A549 (cell line): ENCODE measurements around the gene NEK11. TPM values are rescaled to one million over a fixed set of nuclear protein-coding genes. Genes with fewer than 3 reads are reported as not detected.

Source experiments
- ATAC-seq, 2 experiments: fragments of 200-7000 bp in 1 of 2; fragments of >200 bp in 1 of 2; cut with Nextera tagmentation in 1 of 2; cut with Tn5 transposase in 1 of 2; 3 replicates each; pipeline versions ENCODE4 v1.8.0 to v1.9.1; 2018 to 2020; ENCODE audit warnings: mild to moderate bottlenecking in 1 of 2, moderate library complexity in 1 of 2
- CTCF ChIA-PET: fragments of 300-600 bp; sonication (Branson Sonifier 250); formaldehyde crosslinking; extraction: SDS; loops from one replicate; lab custom pipeline; 2021; ENCODE audit warnings: antibody characterized with exemption, inconsistent platforms; lab: Yijun Ruan, JAX
- POLR2A ChIA-PET: fragments of 350-600 bp; formaldehyde crosslinking; extraction: SDS; loops from one replicate; lab custom pipeline; 2021; ENCODE audit warnings: antibody characterized with exemption, inconsistent platforms; lab: Yijun Ruan, JAX
- DNase-seq, 2 experiments: peaks; one replicate each; pipeline versions ENCODE4 v3.0.0 to v3.0.0-alpha.2; 2011 to 2016; ENCODE audit warnings: low read depth in 1 of 2, low spot score in 1 of 2
- FAIRE-seq: peaks from 2 replicates; lab custom pipeline; 2011; peaks lifted over from hg19 to GRCh38; lab: Jason Lieb, UNC
- H3K27ac ChIP-seq, 2 experiments: fragments of >200 bp; sonication (Bioruptor Twin); formaldehyde crosslinking; 3 replicates each; pipeline ENCODE4 v1.5.1; 2016 to 2017
- H3K4me1 ChIP-seq: fragments of >200 bp; sonication (Bioruptor Twin); formaldehyde crosslinking; 3 replicates; pipeline ENCODE4 v1.6.1; 2016
- H3K4me2 ChIP-seq: fragments of >200 bp; sonication (Bioruptor Twin); formaldehyde crosslinking; 3 replicates; pipeline ENCODE4 v1.6.1; 2016
- H3K4me3 ChIP-seq: fragments of >200 bp; sonication (Bioruptor Twin); formaldehyde crosslinking; 3 replicates; pipeline ENCODE4 v1.5.1; 2016
- H3K9me3 ChIP-seq: fragments of >200 bp; sonication (Bioruptor Twin); formaldehyde crosslinking; 3 replicates; pipeline ENCODE4 v1.6.1; 2016
- ATOH8 ChIP-seq: fragments of 250-450 bp; sonication (Bioruptor Pico); IDR thresholded peaks from 2 replicates; pipeline ENCODE4 v1.5.0; 2020; ENCODE audit warnings: low read depth, mild to moderate bottlenecking, moderate library complexity
- BCL3 ChIP-seq: fragments of >200 bp; sonication (Bioruptor Twin); formaldehyde crosslinking; IDR thresholded peaks from 3 replicates; pipeline ENCODE4 v1.6.1; 2016
- BHLHE40 ChIP-seq: IDR thresholded peaks from 2 replicates; pipeline ENCODE4 v1.6.1; 2012; ENCODE audit warnings: low read depth, low read length, inconsistent platforms
- CBX2 ChIP-seq: fragments of 200-600 bp; sonication (generic); IDR thresholded peaks from 2 replicates; pipeline ENCODE4 v1.6.1; 2016; ENCODE audit warnings: low read depth, mild to moderate bottlenecking, borderline replicate concordance
- CEBPB ChIP-seq, 2 experiments: fragments of >200 bp in 1 of 2; sonication (Bioruptor Twin) in 1 of 2; formaldehyde crosslinking in 1 of 2; IDR thresholded peaks; 2 replicates each; pipeline ENCODE4 v1.6.1; 2012 to 2016
- CTCF ChIP-seq: fragments of >200 bp; sonication (Bioruptor Twin); formaldehyde crosslinking; IDR thresholded peaks from 3 replicates; pipeline ENCODE4 v1.5.1; 2016
- ELK1 ChIP-seq: fragments of 150-350 bp; IDR thresholded peaks from 2 replicates; pipeline ENCODE4 v1.6.1; 2014; ENCODE audit warnings: low read depth, mild to moderate bottlenecking, low read length
- FOXS1 ChIP-seq: fragments of 250-450 bp; sonication (Bioruptor Pico); IDR thresholded peaks from 2 replicates; pipeline ENCODE4 v1.5.0; 2020; ENCODE audit warnings: mild to moderate bottlenecking, moderate library complexity
- HEYL ChIP-seq: fragments of 250-450 bp; sonication (Bioruptor Pico); IDR thresholded peaks from 2 replicates; pipeline ENCODE4 v1.8.0; 2021; ENCODE audit warnings: mild to moderate bottlenecking, moderate library complexity
- JUNB ChIP-seq: fragments of >200 bp; sonication (Bioruptor Twin); formaldehyde crosslinking; IDR thresholded peaks from 2 replicates; pipeline ENCODE4 v1.6.1; 2016
- KDM5A ChIP-seq: fragments of 200-600 bp; sonication (generic); IDR thresholded peaks from 2 replicates; pipeline ENCODE4 v1.6.1; 2016; ENCODE audit warnings: antibody characterized with exemption, mild to moderate bottlenecking
- MAFK ChIP-seq: fragments of 450-650 bp; IDR thresholded peaks from 2 replicates; pipeline ENCODE4 v1.6.1; 2014; ENCODE audit not compliant: partially characterized antibody
- MAZ ChIP-seq: fragments of 150-350 bp; IDR thresholded peaks from 2 replicates; pipeline ENCODE4 v1.6.1; 2014; ENCODE audit warnings: antibody characterized with exemption, low read depth, low read length, borderline replicate concordance
- MYC ChIP-seq: IDR thresholded peaks from 2 replicates; pipeline ENCODE4 v1.6.1; 2012; ENCODE audit warnings: mild to moderate bottlenecking, inconsistent platforms, low read length, improper control_type of control experiment, borderline replicate concordance
- NPAS2 ChIP-seq: fragments of 250-450 bp; sonication (Bioruptor Pico); IDR thresholded peaks from 2 replicates; pipeline ENCODE4 v1.8.0; 2022; ENCODE audit warnings: mild to moderate bottlenecking, moderate library complexity, borderline replicate concordance
- NR3C1 ChIP-seq: fragments of >200 bp; sonication (Bioruptor Twin); formaldehyde crosslinking; IDR thresholded peaks from 3 replicates; pipeline ENCODE4 v1.6.1; 2017
- PHF8 ChIP-seq: fragments of 200-600 bp; sonication (generic); IDR thresholded peaks from 2 replicates; pipeline ENCODE4 v1.6.1; 2016; ENCODE audit warnings: low read depth, mild to moderate bottlenecking, antibody characterized with exemption, moderate library complexity, borderline replicate concordance
- POLR2AphosphoS2 ChIP-seq: conservative IDR thresholded peaks from 2 replicates; pipeline ENCODE4 v1.6.1; 2012; ENCODE audit warnings: low read length, improper control_type of control experiment, inconsistent platforms
- RARB ChIP-seq: fragments of 250-450 bp; sonication (Bioruptor Pico); IDR thresholded peaks from 2 replicates; pipeline ENCODE4 v1.8.0; 2021; ENCODE audit warnings: mild to moderate bottlenecking, moderate library complexity
- RNF2 ChIP-seq: fragments of 200-600 bp; sonication (generic); IDR thresholded peaks from 2 replicates; pipeline ENCODE4 v1.6.1; 2016; ENCODE audit warnings: low read depth, mild to moderate bottlenecking, antibody characterized with exemption, moderate library complexity, borderline replicate concordance
- SMC3 ChIP-seq: fragments of >200 bp; sonication (Bioruptor Twin); formaldehyde crosslinking; IDR thresholded peaks from 3 replicates; pipeline ENCODE4 v1.6.1; 2018; ENCODE audit warnings: inconsistent platforms
- ZC3H11A ChIP-seq: fragments of 450-650 bp; IDR thresholded peaks from 2 replicates; pipeline ENCODE4 v1.6.1; 2014; ENCODE audit warnings: antibody characterized with exemption, mild to moderate bottlenecking
- WGBS: methylation state at CpG from one replicate; pipeline ENCODE4 v1.1.6; 2017; ENCODE audit errors: missing lambda C conversion rate; 5-methylcytosine and 5-hydroxymethylcytosine counted together
- polyA plus RNA-seq, 4 experiments: library from polyadenylated mRNA; depleted of rRNA in 3 of 4; stranded (reverse); fragments of >200 nt; fragmentation: RNase III in 1 of 4; extraction: RNeasy Plus Mini Kit Qiagen cat#74134 plus additional on column Dnase treatment in 1 of 4; gene quantifications; 2 replicates in 3 of 4; 3 replicates in 1 of 4; pipeline ENCODE4 v1.2.3, GENCODE V29; 2011 to 2017

The NEK11 gene
- polyA plus RNA-seq, 2 of the 4 experiments (the other 2 are of a cell fraction), result 5.8 to 8.9 TPM

GRCh38 chr3:130981469-130981868, 45.2 kb upstream of the NEK11 start:
- CTCF ChIA-PET, result no interaction called here
- Histone ChIP-seq H3K4me3 (no peak overlapping the region), H3K4me2 (no peak overlapping the region), H3K27ac (no peak overlapping the region), H3K9me3 (no peaks in the 10 kb centered on the region), H3K4me1 (no peaks in the 10 kb centered on the region)
- WGBS, result 74% methylated on average over 2 of the region's 2 CpGs
- TF ChIP-seq NPAS2 (CRISPR knock-in tag) (no peak), SMC3 (no peak)
- POLR2A ChIA-PET, result no interaction called here
- FAIRE-seq (no peak), DNase-seq (no peak), ATAC-seq (no peak)

- Histone ChIP-seq H3K4me2 (no peak overlapping the region), H3K4me1 (no peaks in the 10 kb centered on the region), H3K4me3 (no peak overlapping the region), H3K27ac (no peak overlapping the region)
- ChIA-PET POLR2A (no interaction called here), CTCF (no interaction called here)
- DNase-seq, result no peak
- ATAC-seq, result no peak
- TF ChIP-seq ELK1, result no peak
- no peak for TF ChIP-seq MAFK
- no peak for TF ChIP-seq KDM5A
- TF ChIP-seq MAZ, result no peak
- no peak for TF ChIP-seq ZC3H11A
- TF ChIP-seq POLR2AphosphoS2, result no peak
- no peak for TF ChIP-seq NR3C1
- TF ChIP-seq BHLHE40, result no peak
- TF ChIP-seq RARB (CRISPR knock-in tag), result no peak
- no peak for TF ChIP-seq HEYL (CRISPR knock-in tag)
- TF ChIP-seq CTCF, result no peak
- no peak for TF ChIP-seq MYC
- no peak for TF ChIP-seq BCL3
- no peak for TF ChIP-seq PHF8
- TF ChIP-seq JUNB, result no peak
- TF ChIP-seq CEBPB (IDR thresholded peaks at IDR 0.05), result no peak
- TF ChIP-seq CBX2, result no peak
- TF ChIP-seq ATOH8, result no peak
- no peak for TF ChIP-seq RNF2
- no peak for TF ChIP-seq FOXS1 (CRISPR knock-in tag)
- TF ChIP-seq, all 56 proteins: peak for 0
- H3K9me3 ChIP-seq, result no peaks in the 10 kb centered on the region
- WGBS, result 74% methylated on average over 5 of the region's 5 CpGs
- FAIRE-seq, result no peak
Measured at GRCh38 chr3:130990282-130990681, 36.4 kb upstream of the NEK11 start.
